Ishikawa (cell line): ENCODE data around the gene ANTXR1.

Experiments
- RAD21 ChIP-seq: IDR thresholded peaks from 2 replicates; pipeline ENCODE4 v1.6.1; 2012; ENCODE audit warnings: low read depth
- TEAD4 ChIP-seq: IDR thresholded peaks from 2 replicates; pipeline ENCODE4 v1.6.1; 2012
- TF ChIP-seq, protein P1 (sequence below): IDR thresholded peaks from 2 replicates; pipeline ENCODE4 v1.6.1; 2012

DNA sequence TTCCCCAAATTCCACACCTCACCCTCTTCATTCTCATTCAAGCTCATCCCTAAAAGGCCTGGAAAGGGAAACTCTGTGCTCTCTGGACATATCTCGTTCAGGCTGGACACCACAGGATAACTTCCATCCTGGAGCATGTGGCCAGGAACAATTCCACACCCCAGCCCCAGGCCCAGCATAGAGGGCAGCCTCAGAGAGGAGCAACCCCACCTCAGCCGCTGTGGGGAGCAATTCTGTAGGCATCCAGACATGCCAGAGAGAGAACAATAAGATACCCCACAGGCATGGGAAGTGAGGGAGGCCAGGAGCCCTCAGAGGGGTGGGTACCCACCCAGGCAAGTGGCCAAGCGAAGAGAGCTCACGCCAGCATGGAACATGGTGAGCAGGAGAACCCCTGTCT lies 230.7 kb downstream of the ANTXR1 start:
- TF ChIP-seq TEAD4 (no peak), RAD21 (no peak)
- TF ChIP-seq, protein P1, sequence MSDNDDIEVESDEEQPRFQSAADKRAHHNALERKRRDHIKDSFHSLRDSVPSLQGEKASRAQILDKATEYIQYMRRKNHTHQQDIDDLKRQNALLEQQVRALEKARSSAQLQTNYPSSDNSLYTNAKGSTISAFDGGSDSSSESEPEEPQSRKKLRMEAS, result no peak
